RWPE2 (cell line): Measurements from ENCODE around the gene MUC5B.
A peak's percentile ranks its signal among the peaks of the same experiment; 100 is the strongest.

Experiments used
- ATAC-seq: fragments of 200-7000 bp; cut with Tn5 transposase; 3 replicates; pipeline ENCODE4 v1.9.1; 2021; ENCODE audit warnings: low read depth
- DNase-seq: peaks from one replicate; pipeline ENCODE4 v3.0.0-alpha.2; 2020; ENCODE audit warnings: low spot score
- H3K27ac ChIP-seq: fragments of 450-650 bp; 2 replicates; pipeline ENCODE4 v1.5.1; 2017; ENCODE audit warnings: mild to moderate bottlenecking; ENCODE audit not compliant: poor library complexity, severe bottlenecking
- H3K27me3 ChIP-seq: fragments of 250-450 bp; sonication (Bioruptor Pico); 2 replicates; pipeline ENCODE4 v1.5.1; 2021; ENCODE audit warnings: mild to moderate bottlenecking, moderate library complexity; ENCODE audit not compliant: insufficient read depth, poor library complexity, severe bottlenecking
- H3K36me3 ChIP-seq: fragments of 250-450 bp; sonication (Bioruptor Pico); 2 replicates; pipeline ENCODE4 v1.5.1; 2020; ENCODE audit warnings: low read depth, mild to moderate bottlenecking, moderate library complexity
- H3K4me1 ChIP-seq: fragments of 250-450 bp; sonication (Bioruptor Pico); 2 replicates; pipeline ENCODE4 v1.5.1; 2021; ENCODE audit warnings: mild to moderate bottlenecking, moderate library complexity; ENCODE audit not compliant: insufficient read depth, poor library complexity, severe bottlenecking
- H3K4me3 ChIP-seq: fragments of 250-450 bp; sonication (Bioruptor Pico); 2 replicates; pipeline ENCODE4 v1.5.1; 2021; ENCODE audit warnings: mild to moderate bottlenecking, moderate library complexity; ENCODE audit not compliant: severe bottlenecking
- H3K9me3 ChIP-seq: fragments of 250-450 bp; sonication (Bioruptor Pico); 2 replicates; pipeline ENCODE4 v1.5.1; 2021; ENCODE audit warnings: mild to moderate bottlenecking, moderate library complexity; ENCODE audit not compliant: severe bottlenecking
- TF ChIP-seq, protein P1 (sequence below): fragments of 450-650 bp; IDR thresholded peaks from one replicate; pipeline ENCODE4 v1.5.1; 2017; ENCODE audit warnings: mild to moderate bottlenecking, moderate library complexity; ENCODE audit not compliant: poor library complexity, severe bottlenecking

Gene MUC5B

DNA sequence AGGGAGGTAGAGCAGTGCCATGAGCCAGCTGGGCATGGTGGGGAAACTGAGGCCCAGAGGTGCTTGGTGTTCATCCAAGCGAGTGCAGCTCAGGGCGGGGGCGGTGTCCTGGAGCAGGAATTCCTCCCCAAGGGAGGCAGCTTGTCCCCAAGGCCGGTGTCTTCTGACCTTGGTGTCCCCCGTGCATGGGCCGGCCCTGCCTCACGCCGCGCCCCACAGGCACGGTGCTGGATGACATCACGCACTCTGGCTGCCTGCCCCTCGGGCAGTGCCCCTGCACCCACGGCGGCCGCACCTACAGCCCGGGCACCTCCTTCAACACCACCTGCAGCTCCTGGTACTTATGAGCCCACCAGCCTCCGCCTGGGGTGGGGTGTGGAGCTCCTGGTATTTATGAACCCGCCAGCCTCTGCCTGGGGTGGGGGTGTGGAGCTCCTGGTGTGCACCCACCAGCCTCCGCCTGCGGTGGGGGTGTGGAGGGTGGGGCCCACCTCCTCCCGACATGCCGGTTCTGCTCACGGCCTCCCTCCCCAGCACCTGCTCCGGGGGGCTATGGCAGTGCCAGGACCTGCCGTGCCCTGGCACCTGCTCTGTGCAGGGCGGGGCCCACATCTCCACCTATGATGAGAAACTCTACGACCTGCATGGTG lies 6.7 kb downstream of the MUC5B start:
- TF ChIP-seq, protein P1, sequence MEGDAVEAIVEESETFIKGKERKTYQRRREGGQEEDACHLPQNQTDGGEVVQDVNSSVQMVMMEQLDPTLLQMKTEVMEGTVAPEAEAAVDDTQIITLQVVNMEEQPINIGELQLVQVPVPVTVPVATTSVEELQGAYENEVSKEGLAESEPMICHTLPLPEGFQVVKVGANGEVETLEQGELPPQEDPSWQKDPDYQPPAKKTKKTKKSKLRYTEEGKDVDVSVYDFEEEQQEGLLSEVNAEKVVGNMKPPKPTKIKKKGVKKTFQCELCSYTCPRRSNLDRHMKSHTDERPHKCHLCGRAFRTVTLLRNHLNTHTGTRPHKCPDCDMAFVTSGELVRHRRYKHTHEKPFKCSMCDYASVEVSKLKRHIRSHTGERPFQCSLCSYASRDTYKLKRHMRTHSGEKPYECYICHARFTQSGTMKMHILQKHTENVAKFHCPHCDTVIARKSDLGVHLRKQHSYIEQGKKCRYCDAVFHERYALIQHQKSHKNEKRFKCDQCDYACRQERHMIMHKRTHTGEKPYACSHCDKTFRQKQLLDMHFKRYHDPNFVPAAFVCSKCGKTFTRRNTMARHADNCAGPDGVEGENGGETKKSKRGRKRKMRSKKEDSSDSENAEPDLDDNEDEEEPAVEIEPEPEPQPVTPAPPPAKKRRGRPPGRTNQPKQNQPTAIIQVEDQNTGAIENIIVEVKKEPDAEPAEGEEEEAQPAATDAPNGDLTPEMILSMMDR: no peak
- no peak overlapping the region for H3K4me3 ChIP-seq
- no peaks in the 10 kb centered on the region for H3K36me3 ChIP-seq
- no peak overlapping the region for H3K27ac ChIP-seq
- no peaks in the 10 kb centered on the region for H3K4me1 ChIP-seq
- peaks cover 40% of the 10 kb centered on the region for H3K27me3 ChIP-seq
- ATAC-seq: no peak
- H3K9me3 ChIP-seq: no peaks in the 10 kb centered on the region
- peak; percentile 50 for DNase-seq

DNA sequence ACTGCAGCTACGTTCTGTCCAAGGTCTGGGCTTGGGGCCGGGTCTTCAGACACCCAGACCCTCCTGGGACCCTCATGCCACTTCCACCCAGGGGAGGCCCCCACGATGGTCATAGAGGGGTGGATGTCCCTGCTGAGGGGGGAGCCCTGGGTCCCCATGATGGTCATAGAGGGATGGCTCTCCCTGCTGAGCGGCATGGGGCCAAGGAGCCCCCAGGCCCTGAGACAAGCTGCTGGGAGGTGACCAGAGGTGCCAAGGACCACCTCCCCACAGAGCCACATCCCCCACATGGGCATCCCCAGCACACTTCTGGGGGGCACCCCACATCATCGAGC lies 7.2 kb downstream of the MUC5B start:
- ATAC-seq (no peak), DNase-seq (peak; percentile 29)
- no peaks in the 10 kb centered on the region for H3K4me1 ChIP-seq
- peaks cover 35% of the 10 kb centered on the region for H3K27me3 ChIP-seq
- no peaks in the 10 kb centered on the region for H3K9me3 ChIP-seq
- H3K36me3 ChIP-seq: no peaks in the 10 kb centered on the region
- no peak overlapping the region for H3K27ac ChIP-seq
- H3K4me3 ChIP-seq: no peak overlapping the region
- TF ChIP-seq, protein P1: no peak

DNA sequence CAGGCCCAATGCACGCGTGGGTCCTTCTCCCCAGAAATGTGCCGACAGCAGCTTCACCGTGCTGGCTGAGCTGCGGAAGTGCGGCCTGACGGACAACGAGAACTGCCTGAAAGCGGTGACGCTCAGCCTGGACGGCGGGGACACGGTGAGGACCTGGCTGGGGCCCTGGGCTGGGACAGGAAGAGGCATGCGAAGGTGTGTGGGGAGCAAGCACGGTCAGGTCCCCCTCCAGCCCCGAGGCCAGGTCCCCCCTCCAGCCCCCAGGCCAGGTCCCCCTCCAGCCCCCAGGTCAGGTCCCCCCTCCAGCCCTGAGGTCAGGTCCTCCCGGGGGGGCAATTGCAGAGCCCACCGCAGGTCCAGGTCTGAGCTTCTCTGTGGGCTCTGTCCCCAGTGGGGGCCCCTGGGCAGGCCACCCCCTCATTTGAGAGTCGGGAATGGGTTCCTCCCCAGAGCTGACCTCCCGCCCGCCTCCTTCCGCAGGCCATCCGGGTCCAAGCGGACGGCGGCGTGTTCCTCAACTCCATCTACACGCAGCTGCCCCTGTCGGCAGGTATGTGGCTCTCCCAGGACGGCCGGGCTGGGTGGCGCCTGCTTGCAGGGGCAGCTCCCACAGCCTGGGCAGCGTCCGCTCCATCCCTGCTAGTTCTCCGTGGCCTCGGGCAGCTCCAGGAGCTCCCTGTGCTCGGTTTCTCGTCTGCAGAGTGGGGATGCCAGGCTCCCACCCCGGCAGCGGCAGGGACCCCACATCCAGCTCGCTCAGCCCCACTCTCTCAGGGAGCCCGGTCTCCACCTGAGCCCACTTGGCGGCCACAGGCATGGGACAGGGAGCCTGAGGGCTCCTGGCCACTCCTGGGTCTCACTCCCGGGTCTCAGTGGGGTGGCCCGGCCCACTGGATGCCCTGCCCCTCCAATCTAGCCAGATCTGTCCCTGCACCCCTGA lies 7.9 kb downstream of the MUC5B start:
- Histone ChIP-seq H3K36me3 (no peaks in the 10 kb centered on the region), H3K27ac (no peak overlapping the region), H3K4me3 (no peak overlapping the region), H3K4me1 (no peaks in the 10 kb centered on the region), H3K27me3 (peaks cover 35% of the 10 kb centered on the region), H3K9me3 (no peaks in the 10 kb centered on the region)
- TF ChIP-seq, protein P1: peak; percentile 21
- peak; percentile 68 for ATAC-seq
- DNase-seq: peak; percentile 67

DNA sequence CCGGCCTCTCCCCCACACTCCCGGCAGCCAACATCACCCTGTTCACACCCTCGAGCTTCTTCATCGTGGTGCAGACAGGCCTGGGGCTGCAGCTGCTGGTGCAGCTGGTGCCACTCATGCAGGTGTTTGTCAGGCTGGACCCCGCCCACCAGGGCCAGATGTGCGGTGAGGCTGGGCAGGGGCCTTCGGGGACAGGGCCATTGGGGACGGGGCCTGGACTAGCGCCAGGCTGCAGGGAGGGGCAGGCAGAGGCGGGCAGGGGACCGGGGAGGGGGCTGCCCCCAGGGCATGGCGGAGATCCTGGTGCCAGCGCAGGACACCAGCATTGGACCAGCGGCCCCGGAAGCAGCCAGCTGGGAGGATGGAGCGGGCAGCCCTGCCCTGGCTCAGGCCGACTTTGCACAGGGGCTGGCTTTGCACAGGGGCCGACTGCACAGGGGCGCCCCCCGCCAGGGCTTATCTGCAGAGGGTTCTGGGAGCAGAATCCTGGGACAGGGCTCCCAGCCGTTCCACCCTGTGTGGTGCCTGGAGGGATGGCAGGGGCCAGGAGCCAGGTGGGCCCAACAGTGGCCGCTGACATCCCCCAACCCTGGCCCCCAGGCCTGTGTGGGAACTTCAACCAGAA lies 8.6 kb downstream of the MUC5B start:
- Histone ChIP-seq H3K4me3 (no peak overlapping the region), H3K27ac (no peak overlapping the region), H3K27me3 (peaks cover 35% of the 10 kb centered on the region), H3K36me3 (no peaks in the 10 kb centered on the region), H3K9me3 (no peaks in the 10 kb centered on the region), H3K4me1 (no peaks in the 10 kb centered on the region)
- TF ChIP-seq, protein P1: no peak
- ATAC-seq: no peak
- DNase-seq: peak; percentile 52
